Gastroesophageal sphincter (tissue), 3 donors: ENCODE measurements around the gene IDS.
"Not testable (repeated sequence)": the region's sequence is repeated elsewhere in the genome, so short reads cannot be mapped to it uniquely, and the experiment has no call there.

ENCODE experiments used
- POLR2A ChIP-seq, 2 donors: fragments of 450-650 bp; IDR thresholded peaks; one replicate each; pipeline ENCODE4 v1.6.1; 2017; ENCODE audit warnings: antibody characterized with exemption in 2 of 2, mild to moderate bottlenecking in 2 of 2, moderate library complexity in 1 of 2
- POLR2AphosphoS5 ChIP-seq: sonication (generic); formaldehyde crosslinking; IDR thresholded peaks from one replicate; pipeline ENCODE4 v1.6.1; 2017; ENCODE audit warnings: antibody characterized with exemption
- TF ChIP-seq, protein P1 (sequence below), 4 experiments: fragments of 200-600 bp in 2 of 4; fragments of 450-650 bp in 2 of 4; sonication (generic) in 1 of 4; IDR thresholded peaks; one replicate each; pipeline ENCODE4 v1.5.1; 2017 to 2019; ENCODE audit warnings: antibody characterized with exemption in 4 of 4, mild to moderate bottlenecking in 2 of 4, moderate library complexity in 2 of 4

DNA sequence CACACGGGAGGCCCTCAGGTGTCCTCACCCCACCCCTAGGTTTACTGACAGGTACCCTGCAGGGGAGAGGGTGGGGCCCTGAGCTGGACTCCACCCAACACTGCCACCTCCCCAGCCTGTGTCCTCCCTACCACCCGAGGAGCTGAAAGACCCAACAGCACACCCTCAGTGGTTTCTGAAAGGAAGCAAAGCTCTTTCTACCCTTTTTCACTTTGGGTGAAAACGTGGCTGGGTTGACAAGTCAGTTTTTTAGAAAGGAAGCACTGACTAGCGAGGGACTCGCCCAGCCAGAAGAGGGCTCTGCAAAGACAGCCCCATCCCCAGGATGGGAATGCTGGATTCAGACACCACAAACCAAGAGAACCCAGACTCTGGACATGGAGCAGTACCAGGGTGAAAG is 2.2 kb downstream of the IDS start:
- TF ChIP-seq POLR2AphosphoS5; POLR2A (IDR thresholded peaks at IDR 0.05): not testable (repeated sequence)
- TF ChIP-seq, protein P1, sequence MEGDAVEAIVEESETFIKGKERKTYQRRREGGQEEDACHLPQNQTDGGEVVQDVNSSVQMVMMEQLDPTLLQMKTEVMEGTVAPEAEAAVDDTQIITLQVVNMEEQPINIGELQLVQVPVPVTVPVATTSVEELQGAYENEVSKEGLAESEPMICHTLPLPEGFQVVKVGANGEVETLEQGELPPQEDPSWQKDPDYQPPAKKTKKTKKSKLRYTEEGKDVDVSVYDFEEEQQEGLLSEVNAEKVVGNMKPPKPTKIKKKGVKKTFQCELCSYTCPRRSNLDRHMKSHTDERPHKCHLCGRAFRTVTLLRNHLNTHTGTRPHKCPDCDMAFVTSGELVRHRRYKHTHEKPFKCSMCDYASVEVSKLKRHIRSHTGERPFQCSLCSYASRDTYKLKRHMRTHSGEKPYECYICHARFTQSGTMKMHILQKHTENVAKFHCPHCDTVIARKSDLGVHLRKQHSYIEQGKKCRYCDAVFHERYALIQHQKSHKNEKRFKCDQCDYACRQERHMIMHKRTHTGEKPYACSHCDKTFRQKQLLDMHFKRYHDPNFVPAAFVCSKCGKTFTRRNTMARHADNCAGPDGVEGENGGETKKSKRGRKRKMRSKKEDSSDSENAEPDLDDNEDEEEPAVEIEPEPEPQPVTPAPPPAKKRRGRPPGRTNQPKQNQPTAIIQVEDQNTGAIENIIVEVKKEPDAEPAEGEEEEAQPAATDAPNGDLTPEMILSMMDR (IDR thresholded peaks at IDR 0.05): not testable (repeated sequence)
